Activated CD4-positive, alpha-beta T cell treated with anti-CD3 and anti-CD28 coated beads, Interleukin-2, amount 10 ng/mL, durations not matched to agents 7 days and 5 days (primary cell): ENCODE results near the gene KCNIP4. TPM values are rescaled to one million over a fixed set of nuclear protein-coding genes. Genes with fewer than 3 reads are reported as not detected.
A peak's percentile ranks its signal among the peaks of the same experiment; 100 is the strongest.

Experiments
- CTCF ChIA-PET: fragments of 350-600 bp; sonication (Branson Sonifier 250); formaldehyde crosslinking; loops from one replicate; lab custom pipeline; 2021; ENCODE audit warnings: antibody characterized with exemption; lab: Charles Lee
- POLR2A ChIA-PET: fragments of 350-600 bp; sonication (Branson Sonifier 250); formaldehyde crosslinking; loops from one replicate; lab custom pipeline; 2021; ENCODE audit warnings: antibody characterized with exemption; lab: Charles Lee
- DNase-seq: peaks from one replicate; pipeline ENCODE4 v3.0.0-alpha.2; 2020
- H3K27ac Mint-ChIP-seq: one replicate; pipeline ENCODE4 v1.8.0; 2021; ENCODE audit warnings: mild to moderate bottlenecking, moderate library complexity, mixed read lengths
- H3K27me3 Mint-ChIP-seq: one replicate; pipeline ENCODE4 v1.8.0; 2021; ENCODE audit warnings: mixed read lengths
- H3K36me3 Mint-ChIP-seq: one replicate; pipeline ENCODE4 v1.8.0; 2021; ENCODE audit warnings: low read depth, mixed read lengths
- H3K4me1 Mint-ChIP-seq: one replicate; pipeline ENCODE4 v1.8.0; 2021; ENCODE audit warnings: mixed read lengths
- H3K4me3 Mint-ChIP-seq: one replicate; pipeline ENCODE4 v1.8.0; 2021; ENCODE audit warnings: mild to moderate bottlenecking, moderate library complexity, mixed read lengths
- H3K9me3 Mint-ChIP-seq: one replicate; pipeline ENCODE4 v1.8.0; 2021; ENCODE audit warnings: mixed read lengths
- microRNA-seq: library from miRNA; unstranded; fragments of <30 nt; microRNA quantifications from one replicate; pipeline ENCODE4 v1.2.0, GENCODE V29; 2021; ENCODE audit warnings: borderline microRNAs expressed, borderline replicate concordance
- total RNA-seq, 2 experiments: library from RNA; stranded (reverse); gene quantifications; one replicate each; pipeline ENCODE4 v1.2.3, GENCODE V29; 2021

KCNIP4 gene
- total RNA-seq, 2 experiments from 2014 or later = not detected

GRCh38 chr4:20698382-20698781 lies 1250.2 kb downstream of the KCNIP4 start:
- H3K4me1 Mint-ChIP-seq = peaks cover 32% of the 10 kb centered on the region
- no peaks in the 10 kb centered on the region for H3K9me3 Mint-ChIP-seq
- CTCF ChIA-PET = interaction anchor here (1.0 kb wide), 1 partner anchor 12 kb away, joined by 5 read pairs; no protein-coding TSS in a partner anchor
- no peaks in the 10 kb centered on the region for H3K27me3 Mint-ChIP-seq
- H3K4me3 Mint-ChIP-seq = no peak overlapping the region
- no peak overlapping the region for H3K27ac Mint-ChIP-seq
- DNase-seq = no peak
- POLR2A ChIA-PET = no interaction called here
- no peaks in the 10 kb centered on the region for H3K36me3 Mint-ChIP-seq

DNA sequence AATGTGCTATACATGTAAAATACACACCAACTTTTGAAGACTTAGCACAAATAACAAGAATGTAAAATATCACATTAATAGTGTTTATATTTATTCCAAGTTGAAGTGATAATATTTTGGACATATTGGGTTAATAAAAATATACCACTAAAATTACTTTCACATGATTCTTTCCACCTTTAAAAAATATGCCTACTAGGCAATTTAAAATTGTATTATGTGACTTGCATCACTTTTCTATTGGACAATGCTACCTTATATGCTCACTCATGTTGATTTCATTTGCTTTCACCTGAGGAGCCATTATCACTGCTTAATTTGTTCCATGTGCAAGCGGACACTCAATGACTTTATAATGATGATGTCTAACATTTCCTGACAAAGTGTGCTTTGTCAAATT lies 1251.8 kb downstream of the KCNIP4 start:
- POLR2A ChIA-PET = no interaction called here
- DNase-seq = no peak
- CTCF ChIA-PET = no interaction called here
- Mint-ChIP-seq H3K27me3 (no peaks in the 10 kb centered on the region), H3K4me3 (no peak overlapping the region), H3K4me1 (peaks cover 24% of the 10 kb centered on the region), H3K9me3 (no peaks in the 10 kb centered on the region), H3K36me3 (no peaks in the 10 kb centered on the region), H3K27ac (no peak overlapping the region)

- Mint-ChIP-seq H3K36me3 (no peaks in the 10 kb centered on the region), H3K4me1 (no peaks in the 10 kb centered on the region), H3K27ac (no peak overlapping the region), H3K27me3 (peaks cover 12% of the 10 kb centered on the region), H3K9me3 (no peaks in the 10 kb centered on the region), H3K4me3 (no peak overlapping the region)
- DNase-seq = no peak
- ChIA-PET CTCF (interaction anchor here (0.7 to 1.1 kb wide), 2 partner anchors 12 to 256 kb away, joined by 3 to 6 read pairs; partner anchors contain the start of gene PACRGL), POLR2A (no interaction called here)
Observed at GRCh38 chr4:20687864-20688263, 1260.7 kb downstream of the KCNIP4 start.

DNA sequence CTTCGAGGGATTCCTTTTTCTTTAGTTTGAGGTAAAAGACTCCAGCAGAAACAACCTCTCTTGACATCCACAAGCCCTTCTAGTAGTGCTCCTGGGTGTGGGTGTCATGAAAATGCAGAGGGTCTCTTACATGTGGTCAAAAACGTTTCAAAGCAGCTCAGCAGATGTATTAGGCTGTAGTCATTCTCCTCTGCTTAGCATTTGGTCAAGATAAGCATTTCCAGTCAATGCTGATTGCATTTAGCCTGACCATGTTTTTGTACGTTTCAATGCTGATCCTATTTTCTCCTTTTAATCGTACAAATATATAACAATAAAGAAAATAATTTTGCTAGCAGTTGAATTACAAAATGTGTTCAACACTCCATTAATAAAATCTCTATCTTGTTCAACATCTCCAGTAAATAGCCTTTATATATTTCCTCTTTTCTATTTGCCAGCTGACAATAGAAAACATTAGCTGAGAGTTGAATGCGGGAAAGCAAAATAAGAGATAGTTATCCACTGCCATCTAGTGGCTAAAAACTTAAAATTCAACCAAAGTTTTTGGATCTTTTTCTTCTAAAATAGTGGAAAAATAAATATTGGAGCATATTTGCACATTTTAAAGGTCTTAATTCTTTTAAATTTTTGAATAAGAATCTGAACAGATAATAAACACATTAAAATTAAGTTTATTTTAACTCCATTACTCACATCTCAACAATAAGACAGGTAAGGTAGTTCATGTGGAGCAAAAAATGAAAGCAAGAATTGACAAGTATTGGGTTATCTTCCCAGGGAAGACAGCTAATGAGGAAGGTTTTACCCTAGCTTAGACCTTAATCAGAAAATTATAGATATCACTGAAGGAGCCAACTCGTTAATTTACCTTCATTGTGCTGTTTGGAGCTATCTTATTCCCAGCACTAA lies 1263.5 kb downstream of the KCNIP4 start:
- H3K27me3 Mint-ChIP-seq = peaks cover 9% of the 10 kb centered on the region
- H3K27ac Mint-ChIP-seq = peak overlapping the region; percentile 2
- ChIA-PET CTCF (interaction anchor here (0.8 to 1.9 kb wide), 3 partner anchors 13 to 290 kb away, joined by 3 to 5 read pairs (median 3); no protein-coding TSS in a partner anchor), POLR2A (no interaction called here)
- H3K36me3 Mint-ChIP-seq = no peaks in the 10 kb centered on the region
- no peak overlapping the region for H3K4me3 Mint-ChIP-seq
- H3K9me3 Mint-ChIP-seq = no peaks in the 10 kb centered on the region
- DNase-seq = no peak
- H3K4me1 Mint-ChIP-seq = no peaks in the 10 kb centered on the region

DNA sequence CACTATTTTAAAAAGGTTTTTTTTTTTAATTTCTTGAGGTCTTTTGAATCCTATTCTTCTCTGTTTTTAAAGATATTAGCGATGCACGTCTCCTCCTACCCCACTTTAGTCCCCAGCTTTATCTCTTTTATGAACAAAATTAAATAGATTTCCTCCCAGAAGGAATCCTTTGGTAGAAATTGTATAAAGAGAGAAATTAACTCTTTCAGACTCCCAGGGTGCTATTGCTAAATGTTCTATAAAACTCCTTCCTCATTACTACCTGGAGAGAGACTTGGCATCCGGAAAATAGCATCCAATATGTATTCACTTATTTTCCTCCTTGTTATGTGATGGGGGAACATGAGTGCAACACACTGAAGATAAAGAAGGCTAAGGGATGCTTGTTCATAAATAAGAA lies 1264.8 kb downstream of the KCNIP4 start:
- H3K9me3 Mint-ChIP-seq = no peaks in the 10 kb centered on the region
- no peak overlapping the region for H3K27ac Mint-ChIP-seq
- DNase-seq = no peak
- peaks cover 9% of the 10 kb centered on the region for H3K27me3 Mint-ChIP-seq
- ChIA-PET POLR2A (no interaction called here), CTCF (no interaction called here)
- H3K4me3 Mint-ChIP-seq = no peak overlapping the region
- H3K36me3 Mint-ChIP-seq = no peaks in the 10 kb centered on the region
- no peaks in the 10 kb centered on the region for H3K4me1 Mint-ChIP-seq

GRCh38 chr4:20682853-20683252 lies 1265.7 kb downstream of the KCNIP4 start:
- Mint-ChIP-seq H3K27me3 (peaks cover 13% of the 10 kb centered on the region), H3K4me3 (no peak overlapping the region), H3K36me3 (no peaks in the 10 kb centered on the region), H3K9me3 (no peaks in the 10 kb centered on the region), H3K27ac (no peak overlapping the region), H3K4me1 (no peaks in the 10 kb centered on the region)
- POLR2A ChIA-PET = no interaction called here
- CTCF ChIA-PET = no interaction called here
- DNase-seq = no peak

DNA sequence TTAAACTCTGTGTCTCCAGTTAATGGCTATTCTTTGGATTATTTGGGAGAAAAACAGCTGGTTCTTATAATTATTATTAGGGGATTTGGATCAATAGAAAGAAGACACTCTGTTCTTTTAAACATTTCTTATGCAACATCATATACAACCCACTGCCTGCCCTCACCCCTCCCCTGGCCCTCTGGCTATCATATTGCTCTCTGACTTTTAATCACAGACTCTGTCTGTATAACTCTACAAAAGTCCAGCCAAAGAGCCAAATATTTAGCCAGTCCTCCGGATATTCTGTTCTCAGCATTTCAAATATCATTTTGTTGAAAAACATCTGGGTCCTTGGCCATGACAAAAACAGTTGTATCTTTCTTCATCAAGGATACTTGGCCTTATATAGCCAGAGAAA lies 1267.3 kb downstream of the KCNIP4 start:
- POLR2A ChIA-PET = no interaction called here
- H3K36me3 Mint-ChIP-seq = no peaks in the 10 kb centered on the region
- DNase-seq = no peak
- H3K27me3 Mint-ChIP-seq = peaks cover 10% of the 10 kb centered on the region
- H3K9me3 Mint-ChIP-seq = no peaks in the 10 kb centered on the region
- CTCF ChIA-PET = no interaction called here
- H3K4me1 Mint-ChIP-seq = no peaks in the 10 kb centered on the region
- no peak overlapping the region for H3K27ac Mint-ChIP-seq
- H3K4me3 Mint-ChIP-seq = no peak overlapping the region

- CTCF ChIA-PET = no interaction called here
- H3K9me3 Mint-ChIP-seq = no peaks in the 10 kb centered on the region
- H3K4me3 Mint-ChIP-seq = no peak overlapping the region
- DNase-seq = no peak
- H3K36me3 Mint-ChIP-seq = no peaks in the 10 kb centered on the region
- H3K4me1 Mint-ChIP-seq = no peaks in the 10 kb centered on the region
- peaks cover 10% of the 10 kb centered on the region for H3K27me3 Mint-ChIP-seq
- POLR2A ChIA-PET = no interaction called here
- no peak overlapping the region for H3K27ac Mint-ChIP-seq
Observed at GRCh38 chr4:20680736-20681135, 1267.8 kb downstream of the KCNIP4 start.

DNA sequence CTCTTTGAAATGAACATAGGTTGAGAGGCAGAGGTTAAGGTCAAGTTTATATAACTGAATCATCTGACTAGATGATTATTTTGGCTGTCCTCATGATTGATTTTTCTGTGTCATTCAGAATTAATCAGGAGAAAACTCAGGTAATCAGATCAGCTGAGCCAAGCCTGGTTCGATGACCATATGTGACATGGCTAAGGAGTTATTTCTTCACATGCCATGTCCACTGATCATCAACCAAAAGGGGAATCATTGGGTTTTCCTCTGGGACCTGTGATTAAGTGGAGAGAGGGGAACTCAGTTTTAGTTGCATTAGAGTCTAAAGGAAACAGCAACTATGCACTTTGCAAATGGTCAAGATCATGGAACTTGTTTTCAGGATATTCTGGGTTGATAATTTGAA lies 1268.6 kb downstream of the KCNIP4 start:
- peaks cover 10% of the 10 kb centered on the region for H3K27me3 Mint-ChIP-seq
- H3K9me3 Mint-ChIP-seq = no peaks in the 10 kb centered on the region
- DNase-seq = no peak
- no peak overlapping the region for H3K4me3 Mint-ChIP-seq
- no peaks in the 10 kb centered on the region for H3K4me1 Mint-ChIP-seq
- H3K27ac Mint-ChIP-seq = no peak overlapping the region
- ChIA-PET POLR2A (no interaction called here), CTCF (no interaction called here)
- no peaks in the 10 kb centered on the region for H3K36me3 Mint-ChIP-seq

Small RNA genes within 50 kb of the gene (microRNA-seq; reads per million reads assigned to microRNA genes)
- gene MIR7978 = not detected
